SK-N-SH treated with all-trans-retinoic acid at 6 μM for 48 hours (cell line): ENCODE results near the gene SERTAD2.

Experiments
- ATAC-seq: fragments of 200-7000 bp; cut with Tn5 transposase; 3 replicates; pipeline ENCODE4 v1.9.1; 2020; ENCODE audit warnings: mild to moderate bottlenecking, moderate library complexity
- ARNTL ChIP-seq: fragments of 450-650 bp; formaldehyde crosslinking; IDR thresholded peaks from 2 replicates; pipeline ENCODE4 v1.5.0; 2020; ENCODE audit warnings: low read depth, mild to moderate bottlenecking, moderate library complexity, borderline replicate concordance
- CSDC2 ChIP-seq: fragments of 250-450 bp; sonication (Bioruptor Pico); IDR thresholded peaks from 2 replicates; pipeline ENCODE4 v1.5.0; 2020; ENCODE audit warnings: mild to moderate bottlenecking, moderate library complexity
- ESRRG ChIP-seq: fragments of 250-450 bp; sonication (Bioruptor Pico); IDR thresholded peaks from 2 replicates; pipeline ENCODE4 v1.6.1; 2021; ENCODE audit warnings: mild to moderate bottlenecking
- GLIS3 ChIP-seq: fragments of 250-450 bp; sonication (Bioruptor Pico); IDR thresholded peaks from 2 replicates; pipeline ENCODE4 v1.5.0; 2020; ENCODE audit warnings: mild to moderate bottlenecking, moderate library complexity
- ISL1 ChIP-seq: fragments of 250-450 bp; sonication (Bioruptor Pico); IDR thresholded peaks from 2 replicates; pipeline ENCODE4 v2.1.2; 2022; ENCODE audit warnings: mild to moderate bottlenecking, moderate library complexity
- OSR1 ChIP-seq: fragments of 250-450 bp; sonication (Bioruptor Pico); IDR thresholded peaks from 2 replicates; pipeline ENCODE4 v1.8.0; 2022; ENCODE audit warnings: moderate library complexity, mild to moderate bottlenecking, inconsistent platforms
- PPARA ChIP-seq: fragments of 250-450 bp; sonication (Bioruptor Pico); IDR thresholded peaks from 2 replicates; pipeline ENCODE4 v1.5.0; 2020; ENCODE audit warnings: mild to moderate bottlenecking, borderline replicate concordance
- RARB ChIP-seq: fragments of 250-450 bp; sonication (Bioruptor Pico); IDR thresholded peaks from 2 replicates; pipeline ENCODE4 v1.8.0; 2021; ENCODE audit warnings: mild to moderate bottlenecking, moderate library complexity
- SNAI2 ChIP-seq: fragments of 250-450 bp; sonication (Bioruptor Pico); IDR thresholded peaks from 2 replicates; pipeline ENCODE4 v1.5.0; 2020; ENCODE audit warnings: mild to moderate bottlenecking, moderate library complexity
- TCF4 ChIP-seq: fragments of 250-450 bp; sonication (Bioruptor Pico); IDR thresholded peaks from 2 replicates; pipeline ENCODE4 v1.8.0; 2021; ENCODE audit warnings: mild to moderate bottlenecking, moderate library complexity, borderline replicate concordance
- TOX ChIP-seq: fragments of 250-450 bp; sonication (Bioruptor Pico); IDR thresholded peaks from 2 replicates; pipeline ENCODE4 v1.8.0; 2021; ENCODE audit warnings: mild to moderate bottlenecking, moderate library complexity, borderline replicate concordance
- ZC3H10 ChIP-seq: fragments of 250-450 bp; sonication (Bioruptor Pico); IDR thresholded peaks from 2 replicates; pipeline ENCODE4 v1.5.1; 2021; ENCODE audit warnings: mild to moderate bottlenecking, moderate library complexity
- ZFP3 ChIP-seq: fragments of 250-450 bp; sonication (Bioruptor Pico); IDR thresholded peaks from 2 replicates; pipeline ENCODE4 v1.5.0; 2020; ENCODE audit warnings: mild to moderate bottlenecking, moderate library complexity
- ZFP30 ChIP-seq: fragments of 450-650 bp; formaldehyde crosslinking; IDR thresholded peaks from 2 replicates; pipeline ENCODE4 v1.5.0; 2022; ENCODE audit warnings: mild to moderate bottlenecking, moderate library complexity
- ZNF70 ChIP-seq: fragments of 450-650 bp; formaldehyde crosslinking; IDR thresholded peaks from 2 replicates; pipeline ENCODE4 v1.5.0; 2020; ENCODE audit warnings: mild to moderate bottlenecking, moderate library complexity
- ZNF8 ChIP-seq: fragments of 450-650 bp; formaldehyde crosslinking; IDR thresholded peaks from 2 replicates; pipeline ENCODE4 v1.5.0; 2020; ENCODE audit warnings: mild to moderate bottlenecking, moderate library complexity
- TF ChIP-seq, protein P1 (sequence below): fragments of 250-450 bp; sonication (Bioruptor Pico); IDR thresholded peaks from 2 replicates; pipeline ENCODE4 v1.5.1; 2020; ENCODE audit warnings: low read depth, mild to moderate bottlenecking, moderate library complexity
- TF ChIP-seq, protein P2 (sequence below): fragments of 250-450 bp; sonication (Bioruptor Pico); IDR thresholded peaks from 2 replicates; pipeline ENCODE4 v1.5.1; 2021; ENCODE audit warnings: mild to moderate bottlenecking, moderate library complexity
- TF ChIP-seq, protein P3 (sequence below): fragments of 250-450 bp; sonication (Bioruptor Pico); IDR thresholded peaks from 2 replicates; pipeline ENCODE4 v1.5.0; 2020; ENCODE audit warnings: mild to moderate bottlenecking, moderate library complexity
- TF ChIP-seq, protein P4 (sequence below): fragments of 250-450 bp; sonication (Bioruptor Pico); IDR thresholded peaks from 2 replicates; pipeline ENCODE4 v1.8.0; 2020; ENCODE audit warnings: mild to moderate bottlenecking, moderate library complexity, borderline replicate concordance
- TF ChIP-seq, protein P5 (sequence below): fragments of 250-450 bp; sonication (Bioruptor Pico); IDR thresholded peaks from 2 replicates; pipeline ENCODE4 v1.8.0; 2021; ENCODE audit warnings: low read depth, mild to moderate bottlenecking, moderate library complexity, borderline replicate concordance

SERTAD2 gene

DNA sequence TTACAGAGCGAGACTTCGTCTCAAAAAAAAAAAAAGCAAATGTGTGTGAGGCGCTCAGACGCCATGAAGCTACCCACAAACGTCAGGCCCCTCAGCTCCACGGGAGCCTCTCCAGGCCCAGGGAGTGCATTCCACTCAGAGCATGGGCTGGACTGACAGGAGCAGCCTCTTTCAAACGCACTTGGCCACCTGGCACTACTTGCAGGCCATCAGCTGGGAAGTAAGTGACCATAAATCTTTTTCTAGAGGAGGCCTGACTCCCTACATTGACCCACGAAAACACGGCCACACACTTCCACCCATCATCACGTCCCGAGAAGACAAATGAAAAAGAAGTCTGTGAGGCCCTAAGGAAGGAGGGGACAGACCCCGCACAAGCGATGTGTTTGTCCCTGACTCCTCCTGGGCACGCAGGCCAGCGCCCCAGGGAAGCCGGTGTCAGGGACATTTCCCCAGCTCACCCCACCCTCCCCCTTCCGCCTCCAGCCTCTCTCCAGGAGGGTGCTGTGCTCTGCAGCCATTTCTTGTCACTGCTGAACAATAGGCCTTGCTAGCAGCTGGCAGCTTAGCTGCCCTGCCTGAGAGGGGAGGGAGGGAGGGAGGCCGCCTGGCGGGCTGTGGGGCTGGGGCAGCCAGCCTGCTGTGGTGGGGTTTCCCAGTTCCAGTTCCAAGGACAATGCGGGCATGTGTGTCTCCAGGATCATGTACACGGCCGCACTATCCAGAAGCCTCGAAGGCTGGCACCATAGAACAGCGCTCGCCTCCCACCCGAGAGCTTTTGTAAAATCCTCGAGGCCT is 26.6 kb downstream of the SERTAD2 start:
- TF ChIP-seq ZNF70 (CRISPR knock-in tag) (no peak), TCF4 (CRISPR knock-in tag) (no peak), TOX (no peak), CSDC2 (CRISPR knock-in tag) (no peak), ESRRG (CRISPR knock-in tag) (no peak), OSR1 (CRISPR knock-in tag) (no peak), ISL1 (CRISPR knock-in tag) (no peak), ZC3H10 (no peak)
- TF ChIP-seq, protein P1, sequence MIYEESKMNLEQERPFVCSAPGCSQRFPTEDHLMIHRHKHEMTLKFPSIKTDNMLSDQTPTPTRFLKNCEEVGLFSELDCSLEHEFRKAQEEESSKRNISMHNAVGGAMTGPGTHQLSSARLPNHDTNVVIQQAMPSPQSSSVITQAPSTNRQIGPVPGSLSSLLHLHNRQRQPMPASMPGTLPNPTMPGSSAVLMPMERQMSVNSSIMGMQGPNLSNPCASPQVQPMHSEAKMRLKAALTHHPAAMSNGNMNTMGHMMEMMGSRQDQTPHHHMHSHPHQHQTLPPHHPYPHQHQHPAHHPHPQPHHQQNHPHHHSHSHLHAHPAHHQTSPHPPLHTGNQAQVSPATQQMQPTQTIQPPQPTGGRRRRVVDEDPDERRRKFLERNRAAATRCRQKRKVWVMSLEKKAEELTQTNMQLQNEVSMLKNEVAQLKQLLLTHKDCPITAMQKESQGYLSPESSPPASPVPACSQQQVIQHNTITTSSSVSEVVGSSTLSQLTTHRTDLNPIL, result no peak
- TF ChIP-seq, protein P2, sequence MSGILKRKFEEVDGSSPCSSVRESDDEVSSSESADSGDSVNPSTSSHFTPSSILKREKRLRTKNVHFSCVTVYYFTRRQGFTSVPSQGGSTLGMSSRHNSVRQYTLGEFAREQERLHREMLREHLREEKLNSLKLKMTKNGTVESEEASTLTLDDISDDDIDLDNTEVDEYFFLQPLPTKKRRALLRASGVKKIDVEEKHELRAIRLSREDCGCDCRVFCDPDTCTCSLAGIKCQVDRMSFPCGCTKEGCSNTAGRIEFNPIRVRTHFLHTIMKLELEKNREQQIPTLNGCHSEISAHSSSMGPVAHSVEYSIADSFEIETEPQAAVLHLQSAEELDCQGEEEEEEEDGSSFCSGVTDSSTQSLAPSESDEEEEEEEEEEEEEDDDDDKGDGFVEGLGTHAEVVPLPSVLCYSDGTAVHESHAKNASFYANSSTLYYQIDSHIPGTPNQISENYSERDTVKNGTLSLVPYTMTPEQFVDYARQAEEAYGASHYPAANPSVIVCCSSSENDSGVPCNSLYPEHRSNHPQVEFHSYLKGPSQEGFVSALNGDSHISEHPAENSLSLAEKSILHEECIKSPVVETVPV (CRISPR knock-in tag), result no peak
- TF ChIP-seq, protein P3, sequence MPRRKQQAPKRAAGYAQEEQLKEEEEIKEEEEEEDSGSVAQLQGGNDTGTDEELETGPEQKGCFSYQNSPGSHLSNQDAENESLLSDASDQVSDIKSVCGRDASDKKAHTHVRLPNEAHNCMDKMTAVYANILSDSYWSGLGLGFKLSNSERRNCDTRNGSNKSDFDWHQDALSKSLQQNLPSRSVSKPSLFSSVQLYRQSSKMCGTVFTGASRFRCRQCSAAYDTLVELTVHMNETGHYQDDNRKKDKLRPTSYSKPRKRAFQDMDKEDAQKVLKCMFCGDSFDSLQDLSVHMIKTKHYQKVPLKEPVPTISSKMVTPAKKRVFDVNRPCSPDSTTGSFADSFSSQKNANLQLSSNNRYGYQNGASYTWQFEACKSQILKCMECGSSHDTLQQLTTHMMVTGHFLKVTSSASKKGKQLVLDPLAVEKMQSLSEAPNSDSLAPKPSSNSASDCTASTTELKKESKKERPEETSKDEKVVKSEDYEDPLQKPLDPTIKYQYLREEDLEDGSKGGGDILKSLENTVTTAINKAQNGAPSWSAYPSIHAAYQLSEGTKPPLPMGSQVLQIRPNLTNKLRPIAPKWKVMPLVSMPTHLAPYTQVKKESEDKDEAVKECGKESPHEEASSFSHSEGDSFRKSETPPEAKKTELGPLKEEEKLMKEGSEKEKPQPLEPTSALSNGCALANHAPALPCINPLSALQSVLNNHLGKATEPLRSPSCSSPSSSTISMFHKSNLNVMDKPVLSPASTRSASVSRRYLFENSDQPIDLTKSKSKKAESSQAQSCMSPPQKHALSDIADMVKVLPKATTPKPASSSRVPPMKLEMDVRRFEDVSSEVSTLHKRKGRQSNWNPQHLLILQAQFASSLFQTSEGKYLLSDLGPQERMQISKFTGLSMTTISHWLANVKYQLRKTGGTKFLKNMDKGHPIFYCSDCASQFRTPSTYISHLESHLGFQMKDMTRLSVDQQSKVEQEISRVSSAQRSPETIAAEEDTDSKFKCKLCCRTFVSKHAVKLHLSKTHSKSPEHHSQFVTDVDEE, result no peak
- no peak; the same call in 2 of the 3 replicates for ATAC-seq

DNA sequence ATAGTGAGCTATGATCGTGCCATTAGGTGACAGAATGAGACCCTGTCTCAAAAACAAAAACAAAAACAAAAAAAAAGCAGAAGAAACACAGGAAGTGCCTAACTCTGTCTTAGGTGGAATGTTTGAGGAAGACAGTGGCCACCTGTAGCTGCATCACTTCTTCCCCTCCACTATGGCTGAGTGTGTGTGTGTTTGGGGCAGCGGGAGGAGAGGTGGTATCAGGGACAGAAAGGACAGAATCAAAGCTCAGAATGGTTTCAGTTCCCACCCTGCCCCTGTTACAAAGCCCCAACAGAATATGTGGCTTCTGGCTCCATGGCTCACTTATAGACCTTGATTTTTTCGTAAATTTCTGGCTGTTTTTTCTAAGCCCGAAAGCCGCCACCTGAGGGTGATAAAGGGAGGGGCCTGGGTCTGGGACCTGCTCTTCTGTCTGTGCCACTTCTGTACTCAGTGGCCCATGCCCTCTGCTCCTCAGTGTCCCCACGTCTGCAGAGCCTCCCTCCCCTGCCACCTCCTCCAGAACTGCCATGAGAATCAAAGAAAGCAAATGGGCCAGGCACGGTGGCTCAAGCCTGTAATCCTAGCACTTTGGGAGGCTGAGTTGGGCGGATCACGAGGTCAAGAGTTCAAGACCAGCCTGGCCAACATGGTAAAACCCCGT is 27.4 kb downstream of the SERTAD2 start:
- ATAC-seq, result no peak
- TF ChIP-seq, protein P4, sequence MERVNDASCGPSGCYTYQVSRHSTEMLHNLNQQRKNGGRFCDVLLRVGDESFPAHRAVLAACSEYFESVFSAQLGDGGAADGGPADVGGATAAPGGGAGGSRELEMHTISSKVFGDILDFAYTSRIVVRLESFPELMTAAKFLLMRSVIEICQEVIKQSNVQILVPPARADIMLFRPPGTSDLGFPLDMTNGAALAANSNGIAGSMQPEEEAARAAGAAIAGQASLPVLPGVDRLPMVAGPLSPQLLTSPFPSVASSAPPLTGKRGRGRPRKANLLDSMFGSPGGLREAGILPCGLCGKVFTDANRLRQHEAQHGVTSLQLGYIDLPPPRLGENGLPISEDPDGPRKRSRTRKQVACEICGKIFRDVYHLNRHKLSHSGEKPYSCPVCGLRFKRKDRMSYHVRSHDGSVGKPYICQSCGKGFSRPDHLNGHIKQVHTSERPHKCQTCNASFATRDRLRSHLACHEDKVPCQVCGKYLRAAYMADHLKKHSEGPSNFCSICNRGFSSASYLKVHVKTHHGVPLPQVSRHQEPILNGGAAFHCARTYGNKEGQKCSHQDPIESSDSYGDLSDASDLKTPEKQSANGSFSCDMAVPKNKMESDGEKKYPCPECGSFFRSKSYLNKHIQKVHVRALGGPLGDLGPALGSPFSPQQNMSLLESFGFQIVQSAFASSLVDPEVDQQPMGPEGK, result no peak
- no peak for TF ChIP-seq PPARA (CRISPR knock-in tag)
- no peak for TF ChIP-seq ZFP30 (CRISPR knock-in tag)
- no peak for TF ChIP-seq CSDC2 (CRISPR knock-in tag)
- no peak for TF ChIP-seq ESRRG (CRISPR knock-in tag)
- TF ChIP-seq RARB (CRISPR knock-in tag), result no peak
- TF ChIP-seq, protein P5, sequence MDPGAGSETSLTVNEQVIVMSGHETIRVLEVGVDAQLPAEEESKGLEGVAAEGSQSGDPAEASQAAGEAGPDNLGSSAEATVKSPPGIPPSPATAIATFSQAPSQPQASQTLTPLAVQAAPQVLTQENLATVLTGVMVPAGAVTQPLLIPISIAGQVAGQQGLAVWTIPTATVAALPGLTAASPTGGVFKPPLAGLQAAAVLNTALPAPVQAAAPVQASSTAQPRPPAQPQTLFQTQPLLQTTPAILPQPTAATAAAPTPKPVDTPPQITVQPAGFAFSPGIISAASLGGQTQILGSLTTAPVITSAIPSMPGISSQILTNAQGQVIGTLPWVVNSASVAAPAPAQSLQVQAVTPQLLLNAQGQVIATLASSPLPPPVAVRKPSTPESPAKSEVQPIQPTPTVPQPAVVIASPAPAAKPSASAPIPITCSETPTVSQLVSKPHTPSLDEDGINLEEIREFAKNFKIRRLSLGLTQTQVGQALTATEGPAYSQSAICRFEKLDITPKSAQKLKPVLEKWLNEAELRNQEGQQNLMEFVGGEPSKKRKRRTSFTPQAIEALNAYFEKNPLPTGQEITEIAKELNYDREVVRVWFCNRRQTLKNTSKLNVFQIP (CRISPR knock-in tag), result no peak
- TF ChIP-seq, protein P1, result no peak
- TF ChIP-seq ZFP3 (CRISPR knock-in tag), result no peak
- TF ChIP-seq ZNF8 (CRISPR knock-in tag), result no peak
- TF ChIP-seq, protein P3, result no peak
- no peak for TF ChIP-seq GLIS3 (CRISPR knock-in tag)
- TF ChIP-seq SNAI2, result no peak
- TF ChIP-seq TOX, result no peak
- no peak for TF ChIP-seq OSR1 (CRISPR knock-in tag)
- no peak for TF ChIP-seq ARNTL (CRISPR knock-in tag)
- no peak for TF ChIP-seq TCF4 (CRISPR knock-in tag)
